T follicular helper cell (primary cell): ENCODE data around the gene GREB1L.

Experiments used
- DNase-seq: peaks from one replicate; pipeline ENCODE4 v3.0.0-alpha.2; 2020; ENCODE audit warnings: low read depth

The GREB1L gene

DNA sequence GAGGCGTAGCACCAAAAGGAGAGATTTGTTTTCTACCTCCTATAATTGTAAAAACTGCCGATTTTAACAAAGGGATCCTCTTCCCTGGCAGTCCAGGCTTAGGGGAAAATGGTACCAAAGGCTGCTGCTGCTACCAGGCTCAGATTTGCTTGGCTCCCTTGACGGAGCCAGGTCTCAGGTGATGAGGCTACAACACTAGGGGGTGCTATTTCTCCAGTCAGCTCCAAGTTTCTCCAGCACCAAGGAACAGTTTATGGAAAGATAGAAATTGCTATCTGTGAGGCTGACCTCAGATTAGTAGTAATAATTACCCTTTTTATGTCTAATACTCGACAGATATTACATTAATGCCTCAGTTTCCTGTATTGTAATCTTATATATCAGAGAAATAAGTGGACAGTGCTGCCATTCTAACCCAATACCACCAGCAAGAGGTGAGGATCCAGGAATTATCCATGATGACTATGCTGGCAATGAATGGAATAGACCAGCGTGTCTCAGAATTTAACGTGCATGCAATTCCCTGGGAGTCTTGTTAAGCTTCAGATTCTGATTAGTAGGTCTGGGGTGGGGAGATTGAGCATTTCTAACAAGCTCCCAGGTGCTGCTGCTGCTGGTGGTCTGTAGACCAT is 247.2 kb downstream of the GREB1L start:
- DNase-seq: no peak

DNA sequence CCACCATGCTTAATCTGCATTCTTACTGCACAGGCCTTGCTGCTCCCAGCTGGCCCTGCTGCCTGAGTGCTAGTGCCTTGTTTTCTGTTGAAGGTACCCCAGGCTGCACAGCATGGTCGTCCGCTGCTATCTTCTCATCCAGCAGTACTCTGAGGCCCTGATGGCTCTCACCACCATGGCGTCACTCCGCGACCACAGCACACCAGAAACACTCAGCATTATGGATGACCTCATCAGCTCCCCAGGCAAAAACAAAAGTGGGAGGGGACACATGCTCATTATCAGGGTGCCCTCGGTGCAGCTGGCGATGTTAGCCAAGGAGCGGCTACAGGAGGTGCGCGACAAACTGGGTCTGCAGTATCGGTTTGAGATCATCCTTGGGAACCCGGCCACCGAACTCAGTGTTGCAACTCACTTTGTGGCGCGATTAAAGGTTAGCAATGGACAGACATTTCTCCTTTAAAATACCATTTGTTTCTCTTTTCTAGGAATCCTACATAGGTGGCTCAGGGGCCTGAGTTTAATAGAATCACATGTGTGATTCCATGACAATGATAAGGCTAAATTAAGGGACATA is 248.0 kb downstream of the GREB1L start:
- no peak for DNase-seq

DNA sequence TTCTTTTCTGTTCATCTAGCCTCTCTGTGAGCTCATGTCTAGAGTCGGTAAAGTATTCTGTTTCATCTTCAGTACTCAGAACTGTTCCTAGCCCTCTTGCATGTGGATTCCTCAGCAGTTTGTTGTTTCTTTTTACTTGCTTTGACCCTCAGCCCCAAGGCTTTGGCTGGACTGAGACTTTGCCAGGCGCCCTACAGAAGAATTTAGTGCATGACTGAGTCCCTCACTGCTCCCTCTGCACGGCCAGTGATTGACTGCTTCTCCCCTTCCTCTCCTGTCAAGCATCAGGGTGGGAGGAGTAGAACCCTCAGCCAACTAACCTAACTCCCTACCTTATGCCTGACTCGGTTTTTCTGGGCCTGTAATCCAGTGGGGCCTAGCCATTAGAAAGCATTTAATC is 248.7 kb downstream of the GREB1L start:
- no peak for DNase-seq

DNA sequence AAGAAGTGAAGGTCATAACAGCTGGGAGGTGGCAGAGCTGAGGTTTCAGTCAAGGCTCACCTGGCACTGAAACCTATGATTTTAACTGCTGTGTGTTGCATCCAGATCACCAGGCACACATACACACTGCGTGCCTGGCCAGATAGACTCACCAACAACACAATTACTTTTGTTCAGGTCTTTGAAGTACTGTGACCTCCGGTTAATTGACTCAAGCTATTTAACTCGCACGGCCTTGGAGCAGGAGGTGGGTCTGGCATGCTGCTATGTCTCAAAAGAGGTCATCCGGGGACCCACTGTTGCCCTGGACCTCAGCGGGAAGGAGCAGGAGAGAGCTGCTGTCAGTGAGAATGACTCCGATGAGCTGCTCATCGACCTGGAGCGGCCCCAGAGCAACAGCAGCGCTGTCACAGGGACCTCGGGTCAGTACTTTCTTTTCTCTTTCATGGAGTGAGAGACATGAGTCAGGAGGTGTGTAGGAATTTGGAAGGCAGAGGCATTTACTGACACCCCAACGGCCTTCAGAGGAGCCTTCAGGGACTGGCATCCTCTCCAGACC is 254.3 kb downstream of the GREB1L start:
- no peak for DNase-seq

DNA sequence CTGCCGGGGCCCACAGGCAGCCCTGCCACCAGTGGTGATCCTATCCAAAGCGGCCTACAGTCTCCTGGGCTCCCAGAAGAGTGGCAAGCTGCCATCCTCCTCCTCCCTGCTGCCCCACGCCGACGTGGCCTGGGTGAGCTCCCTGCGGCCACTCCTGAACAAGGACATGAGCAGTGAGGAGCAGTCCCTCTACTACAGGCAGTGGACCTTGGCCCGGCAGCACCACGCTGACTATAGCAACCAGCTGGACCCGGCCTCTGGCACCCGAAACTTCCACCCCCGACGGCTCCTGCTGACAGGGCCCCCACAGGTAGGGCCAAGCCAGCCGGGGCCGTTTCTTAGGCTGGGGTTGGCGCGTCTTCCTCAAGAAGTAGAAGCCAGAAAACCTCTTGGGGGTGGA is 258.0 kb downstream of the GREB1L start:
- DNase-seq: no peak

DNA sequence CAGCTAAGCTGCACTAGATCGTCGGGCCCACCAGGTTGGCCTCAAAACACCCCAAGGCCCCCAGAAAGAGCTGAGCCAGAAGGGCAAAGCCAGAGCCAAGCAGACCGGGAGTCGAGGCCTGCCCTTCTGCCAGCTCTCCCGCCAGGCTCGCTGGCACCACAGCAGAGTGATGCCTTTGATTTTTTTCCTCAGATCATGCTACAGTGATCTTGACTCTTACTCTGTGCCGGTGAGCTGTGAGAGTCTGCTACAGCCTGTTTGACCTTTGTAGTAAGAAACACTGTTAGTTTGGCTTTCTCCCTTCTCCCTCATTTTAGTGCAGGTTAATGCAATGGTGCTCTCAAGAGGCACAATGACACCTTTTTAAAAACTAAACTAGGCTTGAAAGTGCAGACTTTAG is 260.6 kb downstream of the GREB1L start:
- DNase-seq: no peak

DNA sequence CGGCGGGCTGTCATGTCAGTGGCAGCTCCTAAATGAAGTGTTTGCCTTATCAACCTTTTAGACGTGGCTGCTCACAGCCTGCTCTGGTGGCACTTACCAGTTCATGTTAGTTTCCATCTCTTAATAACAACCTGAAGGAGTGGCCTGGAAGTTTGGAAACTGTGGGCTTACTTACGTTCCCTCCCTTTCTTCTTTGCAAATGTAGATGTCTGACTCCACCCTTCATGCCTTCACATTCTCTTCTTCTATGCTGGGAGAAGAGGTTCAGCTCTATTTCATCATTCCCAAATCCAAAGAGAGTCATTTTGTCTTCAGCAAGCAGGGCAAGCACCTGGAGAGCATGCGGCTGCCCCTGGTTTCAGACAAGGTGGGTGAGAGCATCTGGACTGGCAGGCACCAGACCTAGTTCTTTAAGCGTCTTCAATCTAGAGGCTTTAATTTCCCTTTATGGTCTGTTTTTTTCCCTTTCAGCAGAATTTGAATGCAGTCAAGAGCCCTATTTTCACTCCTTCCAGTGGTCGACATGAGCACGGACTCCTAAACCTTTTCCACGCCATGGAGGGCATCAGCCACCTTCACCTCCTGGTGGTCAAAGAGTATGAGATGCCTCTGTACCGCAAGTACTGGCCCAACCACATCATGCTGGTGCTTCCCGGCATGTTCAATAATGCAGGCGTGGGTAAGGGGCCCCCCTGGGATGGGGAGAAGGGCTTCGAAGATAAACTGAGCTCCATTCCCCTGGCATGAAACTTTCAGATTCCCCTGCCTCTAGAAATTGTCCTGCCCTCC is 266.1 kb downstream of the GREB1L start:
- no peak for DNase-seq

DNA sequence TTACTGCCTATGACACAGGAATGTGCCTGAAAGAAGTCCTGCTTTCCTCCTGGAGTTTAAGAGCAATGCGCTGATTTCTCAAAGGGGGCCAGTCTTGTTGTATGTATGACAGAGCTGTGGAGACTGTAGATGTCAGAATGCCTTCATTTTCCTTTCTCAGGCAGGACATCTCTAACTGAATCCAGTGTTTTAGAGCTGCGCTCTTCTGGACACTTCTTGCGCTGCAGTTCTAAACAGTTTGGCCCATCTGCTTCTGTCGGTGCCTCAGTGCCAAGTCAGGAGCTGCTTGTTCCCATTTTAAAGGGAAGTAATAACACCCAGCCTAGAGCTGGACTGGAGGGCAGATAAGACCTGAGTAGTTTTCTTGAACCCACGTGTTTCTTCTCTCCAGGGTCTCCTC is 267.0 kb downstream of the GREB1L start:
- no peak for DNase-seq

DNA sequence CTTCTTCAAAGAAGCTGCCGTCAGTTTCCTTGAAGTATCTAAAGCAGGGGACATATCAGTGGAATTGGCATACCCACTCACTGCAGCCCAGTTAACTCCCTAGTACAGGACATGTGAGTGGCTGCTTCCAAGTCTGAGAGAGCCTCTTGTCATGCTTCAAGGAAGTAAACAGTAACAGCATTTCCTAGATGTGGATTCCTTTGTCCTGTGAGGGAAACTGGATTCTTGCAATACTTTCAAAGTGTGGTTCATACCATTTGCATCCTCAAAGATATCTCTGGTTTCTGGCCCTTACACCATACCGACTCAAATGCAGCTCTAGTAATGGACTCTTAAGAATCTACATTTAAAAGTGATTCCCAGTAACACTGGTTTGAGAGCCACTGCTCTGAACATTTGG is 271.3 kb downstream of the GREB1L start:
- no peak for DNase-seq

DNA sequence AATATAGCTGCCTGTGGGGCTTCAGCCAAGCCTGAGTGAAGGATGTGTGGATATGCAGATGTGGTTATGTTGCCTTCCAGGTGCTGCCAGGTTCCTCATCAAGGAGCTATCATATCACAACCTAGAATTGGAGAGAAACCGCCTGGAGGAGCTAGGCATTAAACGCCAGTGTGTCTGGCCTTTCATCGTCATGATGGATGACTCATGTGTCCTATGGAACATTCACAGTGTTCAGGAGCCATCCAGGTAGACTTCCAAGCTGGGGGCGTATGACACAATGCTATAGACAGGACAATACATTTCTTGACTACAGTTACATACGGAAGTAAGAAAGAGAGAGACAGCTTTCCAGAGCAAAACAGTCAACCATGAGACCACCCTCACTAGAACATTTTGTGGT is 271.7 kb downstream of the GREB1L start:
- DNase-seq: no peak

DNA sequence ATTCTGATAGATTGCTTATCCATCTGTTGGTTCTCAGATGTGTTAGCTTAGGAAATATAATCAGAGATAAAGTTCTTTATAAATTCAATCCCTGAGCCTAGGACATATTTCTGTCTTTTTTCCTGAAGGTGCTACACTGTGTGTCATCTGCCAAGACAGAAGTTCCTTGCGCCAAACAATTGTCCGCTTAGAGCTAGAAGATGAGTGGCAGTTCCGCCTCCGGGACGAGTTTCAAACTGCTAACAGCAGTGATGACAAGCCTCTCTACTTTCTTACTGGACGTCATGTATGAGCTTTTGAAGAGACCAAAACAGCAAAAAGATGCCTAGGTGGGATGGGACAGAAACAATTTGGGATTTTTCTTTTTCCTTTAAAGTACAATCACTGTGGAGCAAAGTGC is 280.5 kb downstream of the GREB1L start:
- DNase-seq: no peak

DNA sequence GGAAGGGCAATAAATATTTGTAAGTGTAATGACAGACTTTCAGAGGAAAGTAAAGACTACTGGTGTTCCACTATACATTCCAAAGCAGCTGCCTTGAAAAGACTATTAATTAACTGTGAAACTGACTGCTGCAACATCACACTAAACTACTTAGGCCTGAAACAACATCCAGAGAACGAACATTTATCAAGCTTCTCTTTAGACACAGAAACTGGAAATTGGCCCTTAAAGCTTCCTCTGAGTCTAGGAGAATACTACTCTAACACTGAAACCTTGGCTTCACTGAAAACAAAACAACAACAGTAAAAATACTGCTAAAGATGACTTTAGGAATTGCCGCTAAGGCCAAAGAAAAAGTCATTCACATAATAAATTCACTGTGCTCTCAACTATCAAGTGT is 283.9 kb downstream of the GREB1L start:
- DNase-seq: no peak

DNA sequence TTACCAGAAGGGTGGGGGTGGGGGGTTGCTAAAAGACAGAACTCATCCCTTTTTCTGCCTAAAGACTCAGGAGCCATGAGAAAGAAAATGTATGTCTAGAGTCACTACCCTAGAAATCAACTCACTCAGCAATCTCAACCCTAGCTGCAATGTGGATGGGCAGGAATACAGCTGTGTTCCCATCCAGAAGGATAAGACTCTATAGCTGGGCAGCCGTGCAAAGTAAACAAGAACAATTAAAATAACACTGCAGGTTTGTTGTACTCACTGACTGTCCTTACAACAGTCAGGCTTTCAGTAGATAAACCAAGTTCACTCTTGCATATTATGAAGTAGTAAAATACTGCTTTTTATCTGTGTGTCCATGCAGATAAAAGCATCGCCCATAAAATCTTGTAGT is 284.4 kb downstream of the GREB1L start:
- DNase-seq: no peak

DNA sequence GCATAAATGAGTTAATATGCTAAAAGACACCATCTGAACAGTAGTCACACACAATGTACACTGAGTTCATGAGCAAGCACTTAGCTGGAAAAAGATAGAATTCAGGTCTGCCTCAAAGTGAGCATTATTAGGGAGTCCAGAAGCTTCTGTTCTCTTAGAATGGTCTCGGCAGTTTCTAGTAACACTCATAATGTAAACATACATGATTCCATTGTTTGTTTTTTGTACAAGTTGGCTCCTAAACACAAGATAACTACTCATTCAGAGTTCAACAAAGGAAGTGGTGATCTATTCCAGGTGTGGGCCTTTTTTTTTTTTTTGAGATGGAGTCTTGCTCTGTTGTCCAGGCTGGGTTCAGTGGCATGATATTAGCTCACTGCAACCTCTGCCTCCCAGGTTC is 292.3 kb downstream of the GREB1L start:
- no peak for DNase-seq

DNA sequence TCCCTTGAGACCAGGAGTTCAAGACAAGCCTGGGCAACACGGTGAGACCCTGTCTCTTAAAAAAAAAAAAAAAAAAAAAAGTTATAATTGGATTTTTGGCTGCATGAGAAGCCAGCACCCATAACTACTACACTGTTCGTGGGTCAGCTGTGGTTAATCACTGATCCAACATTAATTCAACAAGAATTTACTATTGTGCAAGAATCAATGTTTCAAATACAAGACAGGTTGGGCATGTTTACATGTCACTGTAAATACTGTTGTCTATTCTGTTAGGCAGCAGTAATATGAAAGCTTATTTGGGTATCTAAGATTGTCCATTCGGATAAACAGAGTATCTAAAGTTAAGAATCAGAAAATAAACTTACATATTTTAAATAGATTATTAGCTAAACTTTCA is 296.2 kb downstream of the GREB1L start:
- no peak for DNase-seq

DNA sequence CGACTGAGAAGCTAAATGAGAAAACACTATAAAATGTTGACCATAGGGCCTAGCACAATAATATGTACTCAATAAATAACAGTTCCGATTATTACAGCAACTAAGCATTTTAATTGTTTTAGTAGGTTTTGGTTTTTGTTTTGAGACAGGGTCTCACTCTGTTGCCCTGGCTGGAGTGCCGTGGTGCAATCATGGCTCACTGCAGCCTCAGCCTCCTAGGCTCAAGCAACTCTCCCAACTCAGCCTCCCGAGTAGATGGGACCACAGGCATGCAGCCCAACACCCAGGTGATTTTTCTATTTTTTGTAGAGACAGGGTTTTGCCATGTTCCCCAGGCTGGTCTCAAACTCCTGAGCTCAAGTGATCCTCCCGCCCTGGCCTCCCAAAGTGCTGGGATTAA is 304.4 kb downstream of the GREB1L start:
- no peak for DNase-seq

DNA sequence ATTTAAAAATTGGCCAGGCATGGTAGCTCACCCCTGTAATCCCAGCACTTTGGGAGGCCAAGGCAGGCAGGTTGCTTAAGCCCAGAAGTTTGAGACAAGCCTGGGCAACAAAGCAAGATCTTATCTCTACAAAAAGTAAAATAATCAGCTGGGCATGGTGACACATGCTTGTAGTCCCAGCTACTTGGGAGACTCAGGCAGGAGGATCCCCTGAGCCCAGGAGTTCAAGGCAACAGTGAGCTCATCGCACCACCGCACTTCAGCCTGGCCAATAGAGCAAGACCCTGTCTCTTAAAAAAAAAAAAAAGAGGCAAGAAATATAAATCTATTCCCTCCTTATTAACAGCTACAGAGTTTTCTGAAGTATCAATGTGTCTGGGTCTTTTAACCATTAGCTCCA is 306.6 kb downstream of the GREB1L start:
- no peak for DNase-seq

DNA sequence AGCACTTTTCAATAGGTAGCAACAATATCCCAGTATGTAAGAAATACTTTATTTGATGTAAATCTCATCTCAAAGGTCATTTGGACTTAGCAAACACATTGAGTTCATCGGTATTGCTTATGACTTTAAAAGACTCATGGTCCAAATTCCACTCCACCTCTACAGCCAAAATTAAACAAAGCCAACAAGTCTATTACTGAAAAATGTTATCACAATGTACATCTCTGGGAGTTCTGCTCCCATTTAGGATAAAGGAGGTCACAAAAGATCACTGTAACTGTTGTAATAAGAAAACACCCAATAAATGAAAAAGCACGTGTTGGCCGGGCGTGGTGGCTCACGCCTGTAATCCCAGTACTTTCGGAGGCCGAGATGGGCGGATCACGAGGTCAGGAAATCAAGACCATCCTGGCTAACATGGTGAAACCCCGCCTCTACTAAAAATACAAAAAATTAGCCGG is 308.5 kb downstream of the GREB1L start:
- DNase-seq: no peak

DNA sequence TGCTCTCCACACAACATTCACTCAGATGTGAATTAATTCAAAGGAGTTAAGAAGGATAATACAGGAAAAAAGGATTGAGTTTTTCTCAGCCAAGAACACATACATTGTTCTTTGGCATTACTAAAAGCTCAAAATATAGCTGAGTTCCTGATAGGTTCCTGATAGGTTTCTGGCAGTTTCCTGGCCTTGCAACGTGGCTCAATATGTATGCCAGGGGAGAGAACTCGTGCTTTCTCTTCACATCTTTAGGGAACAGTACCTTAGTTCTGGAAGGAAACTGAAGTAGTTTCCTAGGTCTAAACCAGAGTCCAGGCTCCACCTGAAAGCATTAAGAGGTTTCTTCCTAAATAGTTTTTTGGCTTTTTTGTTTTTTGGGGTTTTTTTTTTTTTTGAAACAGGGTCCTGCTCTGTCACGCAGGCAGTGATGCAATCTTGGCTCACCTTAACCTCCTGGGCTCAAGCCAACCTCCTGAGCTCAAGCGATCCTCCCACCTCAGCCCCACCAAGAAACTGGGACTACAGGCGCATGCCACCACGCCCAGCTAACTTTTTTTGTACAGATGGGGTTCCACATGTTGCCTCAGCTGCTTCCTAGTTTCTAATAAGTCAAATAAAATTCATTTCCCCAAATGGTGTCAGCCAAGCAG is 315.7 kb downstream of the GREB1L start:
- no peak for DNase-seq

DNA sequence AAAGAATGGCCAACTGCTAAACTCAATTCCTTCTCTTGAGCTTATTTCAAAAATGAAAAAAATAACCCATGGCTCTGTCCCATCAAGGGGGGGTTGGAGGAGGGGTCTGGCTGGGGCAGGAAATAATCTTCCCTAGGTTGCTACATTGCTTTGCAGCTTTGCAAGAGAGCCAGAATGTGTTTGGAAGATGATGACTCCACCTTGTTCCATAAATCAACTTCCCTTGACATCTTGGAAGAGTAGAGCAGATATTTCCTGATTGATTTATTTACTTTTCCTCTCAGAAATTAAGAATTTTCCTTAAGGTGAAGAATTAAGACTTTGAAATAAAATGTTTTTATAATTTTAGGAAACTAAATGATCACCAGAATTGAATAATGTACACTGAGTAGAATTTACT is 317.2 kb downstream of the GREB1L start:
- no peak for DNase-seq

DNA sequence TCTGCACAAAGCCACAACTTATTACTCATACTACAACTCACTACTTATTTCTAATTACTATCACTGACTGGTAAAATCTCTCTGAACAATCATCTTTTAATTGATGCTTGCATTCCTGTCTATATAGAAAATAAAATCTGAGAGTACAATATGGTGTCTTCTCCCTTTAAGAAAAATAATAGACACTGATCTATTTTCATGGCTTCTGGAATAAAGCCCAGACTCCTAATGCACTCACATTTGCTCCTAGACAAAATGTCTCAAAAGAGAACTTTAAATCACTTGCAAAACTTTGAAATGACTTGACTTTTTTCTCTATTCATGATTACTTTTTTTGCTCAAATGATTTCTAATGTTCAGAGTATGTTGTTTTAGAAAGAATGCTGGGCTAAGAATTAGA is 329.7 kb downstream of the GREB1L start:
- no peak for DNase-seq
